Naive thymus-derived CD4-positive, alpha-beta T cell (primary cell): Measurements from ENCODE around the gene TM9SF4. TPM values are rescaled to one million over a fixed set of nuclear protein-coding genes. Genes with fewer than 3 reads are reported as not detected.
A peak's percentile ranks its signal among the peaks of the same experiment; 100 is the strongest.

Experiments
- ATAC-seq: fragments of 150-1000 bp; cut with Tn5 transposase; 2 replicates; pipeline ENCODE4 v1.10.0; 2021; ENCODE audit warnings: mild to moderate bottlenecking, moderate library complexity
- CTCF ChIA-PET: fragments of 350-600 bp; sonication (Branson Sonifier 250); formaldehyde crosslinking; loops from one replicate; lab custom pipeline; 2021; ENCODE audit warnings: antibody characterized with exemption; lab: Charles Lee
- POLR2A ChIA-PET: fragments of 350-600 bp; sonication (Branson Sonifier 250); formaldehyde crosslinking; loops from one replicate; lab custom pipeline; 2021; ENCODE audit warnings: antibody characterized with exemption, inconsistent platforms; lab: Charles Lee
- DNase-seq, 9 donors: peaks; one replicate each; pipeline versions ENCODE4 v3.0.0 to v3.0.0-alpha.2; 2020 to 2022; ENCODE audit warnings: mixed read lengths in 1 of 9
- H3K27ac ChIP-seq: one replicate; pipeline ENCODE4 v1.7.0; 2013; ENCODE audit warnings: mild to moderate bottlenecking, low read depth, low read length, moderate library complexity
- H3K27me3 ChIP-seq, 2 donors: one replicate each; pipeline ENCODE4 v1.7.0; 2013; ENCODE audit warnings: low read length in 2 of 2, mild to moderate bottlenecking in 2 of 2, moderate library complexity in 2 of 2; ENCODE audit not compliant: control insufficient read depth in 2 of 2, insufficient read depth in 2 of 2
- H3K36me3 ChIP-seq, 3 experiments: 1 replicate in 2 of 3; 2 replicates in 1 of 3; pipeline ENCODE4 v1.7.0; 2013; ENCODE audit warnings: low read length in 3 of 3, mild to moderate bottlenecking in 3 of 3, moderate library complexity in 1 of 3; ENCODE audit not compliant: insufficient read depth in 3 of 3, control insufficient read depth in 2 of 3
- H3K4me1 ChIP-seq, 2 donors: one replicate each; pipeline ENCODE4 v1.7.0; 2013; ENCODE audit warnings: low read length in 2 of 2, mild to moderate bottlenecking in 2 of 2, moderate library complexity in 1 of 2; ENCODE audit not compliant: control insufficient read depth in 2 of 2, insufficient read depth in 2 of 2
- H3K4me3 ChIP-seq: 2 replicates; pipeline ENCODE4 v1.7.0; 2013; ENCODE audit warnings: mild to moderate bottlenecking, low read length
- H3K9me3 ChIP-seq, 3 experiments: 1 replicate in 2 of 3; 2 replicates in 1 of 3; pipeline ENCODE4 v1.7.0; 2013; ENCODE audit warnings: low read length in 3 of 3; ENCODE audit not compliant: control insufficient read depth in 2 of 3
- H3K27ac Mint-ChIP-seq, 9 donors: one replicate each; pipeline ENCODE4 v1.8.0; 2020 to 2022; ENCODE audit warnings: mixed read lengths in 9 of 9, mild to moderate bottlenecking in 8 of 9, moderate library complexity in 5 of 9, inconsistent platforms in 2 of 9
- H3K27me3 Mint-ChIP-seq, 5 donors: one replicate each; pipeline ENCODE4 v1.8.0; 2021 to 2022; ENCODE audit warnings: mixed read lengths in 5 of 5, mild to moderate bottlenecking in 1 of 5
- H3K36me3 Mint-ChIP-seq, 5 donors: one replicate each; pipeline ENCODE4 v1.8.0; 2020 to 2022; ENCODE audit warnings: mixed read lengths in 5 of 5, mild to moderate bottlenecking in 3 of 5, inconsistent platforms in 1 of 5
- H3K4me1 Mint-ChIP-seq, 7 donors: one replicate each; pipeline ENCODE4 v1.8.0; 2020 to 2022; ENCODE audit warnings: mixed read lengths in 7 of 7, mild to moderate bottlenecking in 3 of 7, inconsistent platforms in 1 of 7
- H3K4me3 Mint-ChIP-seq, 10 donors: one replicate each; pipeline ENCODE4 v1.8.0; 2020 to 2022; ENCODE audit warnings: mild to moderate bottlenecking in 10 of 10, mixed read lengths in 10 of 10, moderate library complexity in 6 of 10, inconsistent platforms in 2 of 10
- H3K9me3 Mint-ChIP-seq, 11 donors: one replicate each; pipeline ENCODE4 v1.8.0; 2020 to 2022; ENCODE audit warnings: mixed read lengths in 11 of 11, mild to moderate bottlenecking in 4 of 11, inconsistent platforms in 1 of 11, moderate library complexity in 1 of 11
- intact Hi-C, 2 donors: fragments of 100-400 bp; cut with micrococcal nuclease; formaldehyde crosslinking; loops; one replicate each; pipeline ENCODE4 v1.15.1; 2023
- polyA plus RNA-seq, 2 donors: library from polyadenylated mRNA; unstranded; fragments of 300-500 nt; fragmentation: Illumina TruSeq; gene quantifications; one replicate each; pipeline ENCODE4 v1.2.3, GENCODE V29; 2021
- total RNA-seq, 6 experiments: library from RNA in 5 of 6; stranded (reverse) in 5 of 6; gene quantifications; 1 replicate in 5 of 6; 2 replicates in 1 of 6; pipeline ENCODE4 v1.2.3 and lab custom pipeline; 2021 to 2026

TM9SF4 gene
- total and polyA plus RNA-seq, 7 experiments from 2014 or later, result 31.2 to 61.0 (median 41.5) TPM

- H3K4me3 ChIP-seq, result no peak overlapping the region
- no peaks in the 10 kb centered on the region for H3K36me3 ChIP-seq
- Mint-ChIP-seq H3K36me3 (no peaks in the 10 kb centered on the region), H3K27me3 (peaks cover 0 to 16% (median 4%) of the 10 kb centered on the region in 5 donors), H3K27ac (peak overlapping the region in 1 of 9 donors; percentile 88), H3K4me1 (no peaks in the 10 kb centered on the region), H3K9me3 (peaks cover 0 to 2% (median 0%) of the 10 kb centered on the region in 11 donors), H3K4me3 (no peak overlapping the region)
- intact Hi-C loops, result no loop called here
- H3K27ac ChIP-seq, result no peak overlapping the region
- H3K4me1 ChIP-seq, result no peaks in the 10 kb centered on the region
- ChIA-PET CTCF (no interaction called here), POLR2A (no interaction called here)
- H3K9me3 ChIP-seq, result no peaks in the 10 kb centered on the region
- no peaks in the 10 kb centered on the region for H3K27me3 ChIP-seq
- ATAC-seq, result no peak
- DNase-seq, result no peak
Measured at GRCh38 chr20:32077190-32077589, 32.3 kb upstream of the TM9SF4 start.

DNA sequence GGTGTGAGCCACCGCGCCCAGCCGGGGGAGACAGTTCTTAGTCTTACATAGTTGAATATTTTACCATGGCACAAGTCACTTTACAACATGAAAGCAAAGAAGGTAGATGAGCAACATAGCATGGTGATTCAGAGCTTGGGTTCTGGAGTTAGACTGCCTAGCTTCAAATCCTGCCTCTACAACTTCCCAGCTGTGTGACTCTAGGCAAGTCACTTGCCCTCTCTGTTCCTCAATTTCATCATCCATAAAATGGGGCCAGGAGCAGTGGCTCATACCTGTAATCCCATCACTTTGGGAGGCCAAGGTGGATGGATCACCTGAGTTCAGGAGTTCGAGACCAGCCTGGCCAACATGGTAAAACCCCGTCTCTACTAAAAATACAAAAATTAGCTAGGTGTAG, 31.2 kb upstream of the TM9SF4 start:
- H3K27ac ChIP-seq, result no peak overlapping the region

GRCh38 chr20:32078791-32079190, 30.7 kb upstream of the TM9SF4 start:
- no peak overlapping the region for H3K4me3 Mint-ChIP-seq
- peaks cover 0 to 24% (median 11%) of the 10 kb centered on the region in 5 donors for H3K27me3 Mint-ChIP-seq
- peaks cover 0 to 2% (median 0%) of the 10 kb centered on the region in 11 donors for H3K9me3 Mint-ChIP-seq
- Histone ChIP-seq H3K27me3 (no peaks in the 10 kb centered on the region), H3K4me1 (no peaks in the 10 kb centered on the region), H3K27ac (no peak overlapping the region), H3K36me3 (no peaks in the 10 kb centered on the region), H3K9me3 (no peaks in the 10 kb centered on the region), H3K4me3 (no peak overlapping the region)
- intact Hi-C loops, result no loop called here
- ATAC-seq (no peak), DNase-seq (no peak)
- no peaks in the 10 kb centered on the region for H3K4me1 Mint-ChIP-seq
- no peaks in the 10 kb centered on the region for H3K36me3 Mint-ChIP-seq
- no peak overlapping the region for H3K27ac Mint-ChIP-seq
- ChIA-PET CTCF (no interaction called here), POLR2A (no interaction called here)

More for the DNA sequence above, 31.2 kb upstream of the TM9SF4 start:
- H3K27me3 Mint-ChIP-seq, result peaks cover 0 to 21% (median 10%) of the 10 kb centered on the region in 5 donors
- no peaks in the 10 kb centered on the region for H3K36me3 Mint-ChIP-seq
- ChIA-PET CTCF (no interaction called here), POLR2A (no interaction called here)
- ATAC-seq (no peak), DNase-seq (no peak)
- intact Hi-C loops, result no loop called here
- no peaks in the 10 kb centered on the region for H3K4me1 ChIP-seq
- no peaks in the 10 kb centered on the region for H3K27me3 ChIP-seq
- H3K9me3 Mint-ChIP-seq, result peaks cover 0 to 2% (median 0%) of the 10 kb centered on the region in 11 donors
- no peak overlapping the region for H3K27ac Mint-ChIP-seq
- H3K4me1 Mint-ChIP-seq, result no peaks in the 10 kb centered on the region
- H3K36me3 ChIP-seq, result no peaks in the 10 kb centered on the region
- H3K4me3 ChIP-seq, result no peak overlapping the region
- H3K4me3 Mint-ChIP-seq, result no peak overlapping the region
- H3K9me3 ChIP-seq, result no peaks in the 10 kb centered on the region

- Mint-ChIP-seq H3K4me3 (no peak overlapping the region), H3K36me3 (no peaks in the 10 kb centered on the region), H3K9me3 (peaks cover 0 to 2% (median 0%) of the 10 kb centered on the region in 11 donors), H3K27me3 (peaks cover 0 to 24% (median 11%) of the 10 kb centered on the region in 5 donors), H3K27ac (no peak overlapping the region), H3K4me1 (no peaks in the 10 kb centered on the region)
- Histone ChIP-seq H3K27me3 (no peaks in the 10 kb centered on the region), H3K4me3 (no peak overlapping the region), H3K9me3 (no peaks in the 10 kb centered on the region), H3K27ac (no peak overlapping the region), H3K36me3 (no peaks in the 10 kb centered on the region), H3K4me1 (no peaks in the 10 kb centered on the region)
- POLR2A ChIA-PET, result no interaction called here
- CTCF ChIA-PET, result interaction anchor here (0.9 to 3.0 kb wide), 2 partner anchors 12 to 38 kb away, joined by 4 to 9 read pairs; no protein-coding TSS in a partner anchor
- DNase-seq (no peak), ATAC-seq (no peak)
- intact Hi-C loops, result no loop called here
Measured at GRCh38 chr20:32079655-32080109, 29.8 kb upstream of the TM9SF4 start.

DNA sequence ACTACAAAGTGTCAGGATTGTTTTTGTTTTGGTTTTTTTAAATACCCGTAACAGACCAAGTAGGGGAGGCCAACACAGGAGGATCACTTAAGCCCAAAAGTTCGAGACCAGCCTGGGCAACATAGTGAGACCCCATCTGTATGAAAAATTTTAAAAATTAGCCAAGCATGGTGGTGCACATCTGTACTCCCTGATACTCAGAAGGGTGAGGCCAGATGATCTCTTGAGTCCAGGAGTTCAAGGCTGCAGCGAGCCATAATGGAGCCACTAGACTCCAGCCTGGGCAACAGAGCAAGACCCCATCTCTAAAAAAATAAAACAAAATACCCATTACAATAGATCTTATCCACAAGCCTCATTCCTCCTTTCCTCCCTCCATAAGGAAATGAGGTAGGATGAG, 28.7 kb upstream of the TM9SF4 start:
- H3K36me3 Mint-ChIP-seq, result no peaks in the 10 kb centered on the region
- H3K4me3 Mint-ChIP-seq, result no peak overlapping the region
- ChIA-PET CTCF (interaction anchor here (3.0 kb wide), 1 partner anchor 11 kb away, joined by 9 read pairs; no protein-coding TSS in a partner anchor), POLR2A (no interaction called here)
- no peak overlapping the region for H3K27ac ChIP-seq
- H3K36me3 ChIP-seq, result no peaks in the 10 kb centered on the region
- no peaks in the 10 kb centered on the region for H3K27me3 ChIP-seq
- H3K4me1 ChIP-seq, result no peaks in the 10 kb centered on the region
- peaks cover 3 to 24% (median 6%) of the 10 kb centered on the region in 5 donors for H3K27me3 Mint-ChIP-seq
- no peaks in the 10 kb centered on the region for H3K9me3 ChIP-seq
- no peak overlapping the region for H3K4me3 ChIP-seq
- DNase-seq (no peak), ATAC-seq (no peak)
- no peaks in the 10 kb centered on the region for H3K4me1 Mint-ChIP-seq
- no peak overlapping the region for H3K27ac Mint-ChIP-seq
- H3K9me3 Mint-ChIP-seq, result no peaks in the 10 kb centered on the region
- intact Hi-C loops, result no loop called here

DNA sequence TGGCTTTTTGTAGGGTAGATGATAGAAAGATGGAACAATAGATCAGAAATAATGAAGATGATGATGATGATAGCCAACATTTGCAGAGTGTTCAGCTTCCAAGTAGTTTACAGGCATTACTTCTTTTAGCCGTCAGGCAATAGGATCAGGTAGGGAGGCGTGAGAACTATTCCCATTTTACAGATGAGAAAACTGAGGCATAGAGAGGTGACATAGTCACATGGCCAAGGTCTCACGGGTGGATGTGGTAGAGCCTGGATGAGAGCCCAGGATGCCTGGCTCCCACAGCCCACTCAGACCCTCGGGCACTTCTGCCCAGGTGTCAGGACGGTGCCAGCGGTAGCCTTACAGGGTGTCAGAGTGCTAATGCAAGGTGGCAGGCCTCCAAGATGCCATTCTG, 26.0 kb upstream of the TM9SF4 start:
- H3K36me3 ChIP-seq, result no peaks in the 10 kb centered on the region
- no peaks in the 10 kb centered on the region for H3K9me3 ChIP-seq
- ChIA-PET CTCF (no interaction called here), POLR2A (no interaction called here)
- DNase-seq (no peak), ATAC-seq (no peak)
- no peak overlapping the region for H3K4me3 ChIP-seq
- H3K9me3 Mint-ChIP-seq, result no peaks in the 10 kb centered on the region
- H3K27ac ChIP-seq, result no peak overlapping the region
- intact Hi-C loops, result no loop called here
- H3K4me1 Mint-ChIP-seq, result no peaks in the 10 kb centered on the region
- H3K27ac Mint-ChIP-seq, result no peak overlapping the region
- no peaks in the 10 kb centered on the region for H3K27me3 ChIP-seq
- no peak overlapping the region for H3K4me3 Mint-ChIP-seq
- peaks cover 3 to 17% (median 6%) of the 10 kb centered on the region in 5 donors for H3K27me3 Mint-ChIP-seq
- H3K4me1 ChIP-seq, result no peaks in the 10 kb centered on the region
- H3K36me3 Mint-ChIP-seq, result no peaks in the 10 kb centered on the region

- Mint-ChIP-seq H3K4me1 (peaks cover 0 to 4% (median 0%) of the 10 kb centered on the region in 7 donors), H3K36me3 (no peaks in the 10 kb centered on the region), H3K9me3 (no peaks in the 10 kb centered on the region), H3K4me3 (no peak overlapping the region), H3K27ac (no peak overlapping the region), H3K27me3 (peaks cover 5 to 17% (median 7%) of the 10 kb centered on the region in 5 donors)
- ChIA-PET POLR2A (no interaction called here), CTCF (no interaction called here)
- Histone ChIP-seq H3K36me3 (no peaks in the 10 kb centered on the region), H3K4me3 (no peak overlapping the region), H3K27me3 (no peaks in the 10 kb centered on the region), H3K27ac (no peak overlapping the region), H3K4me1 (no peaks in the 10 kb centered on the region), H3K9me3 (no peaks in the 10 kb centered on the region)
- ATAC-seq (no peak), DNase-seq (no peak)
- intact Hi-C loops, result no loop called here
Measured at GRCh38 chr20:32087070-32087469, 22.4 kb upstream of the TM9SF4 start.
